ENCODE data around the gene SUV39H1.

Gene SUV39H1

DNA sequence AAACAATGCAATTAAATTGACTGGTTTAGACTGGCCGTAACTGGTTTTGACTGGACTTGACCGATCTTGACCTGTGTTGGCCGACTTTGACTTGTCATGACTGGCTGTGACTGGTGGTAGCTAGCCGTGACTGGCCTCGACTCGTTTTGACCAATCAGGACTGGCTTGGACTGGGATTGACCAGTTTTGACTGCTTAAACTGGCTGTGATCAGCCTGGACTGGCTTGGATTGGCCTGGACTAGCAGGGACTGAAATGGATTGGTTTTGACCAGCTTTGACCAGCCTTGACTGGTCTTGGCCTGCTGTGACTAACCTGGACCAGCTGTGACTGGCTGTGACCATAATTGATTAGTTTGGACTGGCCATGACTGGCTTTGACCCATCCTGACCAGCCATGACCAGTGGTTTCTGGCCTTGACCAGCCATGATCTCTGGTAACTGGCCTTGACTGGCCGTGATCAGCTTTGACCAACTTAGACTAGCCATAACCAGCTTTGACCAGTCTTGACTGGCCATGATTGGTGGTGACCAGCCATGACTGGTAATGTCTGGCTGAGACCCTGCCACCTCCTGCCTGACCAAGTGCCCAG is 13.1 kb downstream of the SUV39H1 start:
- H3K4me1 ChIP-seq (ENCODE audit: control extremely low read depth in 1 of 4, control insufficient read depth in 4 of 4, insufficient read depth in 4 of 4, low read length in 3 of 4): peaks cover 0 to 11% (median 5%) of the 10 kb centered on the region in 4 experiments
- no peak overlapping the region for H3K27ac ChIP-seq (ENCODE audit: insufficient read depth in 1 of 2, low read depth in 1 of 2, low read length in 2 of 2, poor library complexity in 1 of 2, severe bottlenecking in 2 of 2)
- ChIA-PET POLR2A (no interaction called here), CTCF (interaction anchor here (1.4 kb wide), 1 partner anchor 12 kb away, joined by 3 read pairs; no protein-coding TSS in a partner anchor)
- no peak for DNase-seq
- no peaks in the 10 kb centered on the region for H3K27me3 ChIP-seq (replicated peaks in 2 of 5; ENCODE audit: control insufficient read depth in 4 of 5, insufficient read depth in 5 of 5, low read length in 4 of 5)
- 95% methylated on average over 7 of the region's 7 CpGs for WGBS (ENCODE audit: insufficient coverage)
- no peak overlapping the region for H3K4me3 ChIP-seq (ENCODE audit: control insufficient read depth in 1 of 7, extremely low read depth in 1 of 7, insufficient read depth in 4 of 7, low read depth in 2 of 7, low read length in 6 of 7)
- no peaks in the 10 kb centered on the region for H3K9me3 ChIP-seq (ENCODE audit: control extremely low read depth in 1 of 5, control insufficient read depth in 4 of 5, insufficient read depth in 2 of 5, low read depth in 1 of 5, low read length in 4 of 5)
- peaks cover 0 to 36% (median 14%) of the 10 kb centered on the region in 4 experiments for H3K36me3 ChIP-seq (ENCODE audit: control insufficient read depth in 4 of 4, insufficient read depth in 4 of 4, low read length in 3 of 4)

GRCh38 chrX:48711162-48711928 is 14.8 kb downstream of the SUV39H1 start:
- ChIA-PET POLR2A (no interaction called here), CTCF (no interaction called here)
- Histone ChIP-seq H3K4me1 (ENCODE audit: control extremely low read depth in 1 of 4, control insufficient read depth in 4 of 4, insufficient read depth in 4 of 4, low read length in 3 of 4) (peaks cover 0 to 11% (median 5%) of the 10 kb centered on the region in 4 experiments), H3K27me3 (replicated peaks in 2 of 5; ENCODE audit: control insufficient read depth in 4 of 5, insufficient read depth in 5 of 5, low read length in 4 of 5) (no peaks in the 10 kb centered on the region), H3K9me3 (ENCODE audit: control extremely low read depth in 1 of 5, control insufficient read depth in 4 of 5, insufficient read depth in 2 of 5, low read depth in 1 of 5, low read length in 4 of 5) (no peaks in the 10 kb centered on the region), H3K36me3 (ENCODE audit: control insufficient read depth in 4 of 4, insufficient read depth in 4 of 4, low read length in 3 of 4) (peaks cover 0 to 22% (median 10%) of the 10 kb centered on the region in 4 experiments), H3K4me3 (ENCODE audit: control insufficient read depth in 1 of 7, extremely low read depth in 1 of 7, insufficient read depth in 4 of 7, low read depth in 2 of 7, low read length in 6 of 7) (no peak overlapping the region), H3K27ac (ENCODE audit: insufficient read depth in 1 of 2, low read depth in 1 of 2, low read length in 2 of 2, poor library complexity in 1 of 2, severe bottlenecking in 2 of 2) (no peak overlapping the region)
- 78% methylated on average over 9 of the region's 9 CpGs for WGBS (ENCODE audit: insufficient coverage)
- DNase-seq: no peak

GRCh38 chrX:48711929-48712505 is 15.5 kb downstream of the SUV39H1 start:
- H3K9me3 ChIP-seq (ENCODE audit: control extremely low read depth in 1 of 5, control insufficient read depth in 4 of 5, insufficient read depth in 2 of 5, low read depth in 1 of 5, low read length in 4 of 5): no peaks in the 10 kb centered on the region
- CTCF ChIA-PET: no interaction called here
- H3K4me3 ChIP-seq (ENCODE audit: control insufficient read depth in 1 of 7, extremely low read depth in 1 of 7, insufficient read depth in 4 of 7, low read depth in 2 of 7, low read length in 6 of 7): no peak overlapping the region
- H3K4me1 ChIP-seq (ENCODE audit: control extremely low read depth in 1 of 4, control insufficient read depth in 4 of 4, insufficient read depth in 4 of 4, low read length in 3 of 4): peaks cover 0 to 11% (median 5%) of the 10 kb centered on the region in 4 experiments
- WGBS (ENCODE audit: insufficient coverage): 80% methylated on average over 7 of the region's 7 CpGs
- H3K27me3 ChIP-seq (replicated peaks in 2 of 5; ENCODE audit: control insufficient read depth in 4 of 5, insufficient read depth in 5 of 5, low read length in 4 of 5): no peaks in the 10 kb centered on the region
- POLR2A ChIA-PET: no interaction called here
- H3K27ac ChIP-seq (ENCODE audit: insufficient read depth in 1 of 2, low read depth in 1 of 2, low read length in 2 of 2, poor library complexity in 1 of 2, severe bottlenecking in 2 of 2): no peak overlapping the region
- H3K36me3 ChIP-seq (ENCODE audit: control insufficient read depth in 4 of 4, insufficient read depth in 4 of 4, low read length in 3 of 4): peaks cover 0 to 19% (median 10%) of the 10 kb centered on the region in 4 experiments
- no peak for DNase-seq

- Histone ChIP-seq H3K9me3 (ENCODE audit: control extremely low read depth in 1 of 5, control insufficient read depth in 4 of 5, insufficient read depth in 2 of 5, low read depth in 1 of 5, low read length in 4 of 5) (no peaks in the 10 kb centered on the region), H3K4me3 (ENCODE audit: control insufficient read depth in 1 of 7, extremely low read depth in 1 of 7, insufficient read depth in 4 of 7, low read depth in 2 of 7, low read length in 6 of 7) (no peak overlapping the region), H3K27ac (ENCODE audit: insufficient read depth in 1 of 2, low read depth in 1 of 2, low read length in 2 of 2, poor library complexity in 1 of 2, severe bottlenecking in 2 of 2) (no peak overlapping the region), H3K27me3 (replicated peaks in 2 of 5; ENCODE audit: control insufficient read depth in 4 of 5, insufficient read depth in 5 of 5, low read length in 4 of 5) (no peaks in the 10 kb centered on the region), H3K36me3 (ENCODE audit: control insufficient read depth in 4 of 4, insufficient read depth in 4 of 4, low read length in 3 of 4) (peaks cover 0 to 6% (median 2%) of the 10 kb centered on the region in 4 experiments), H3K4me1 (ENCODE audit: control extremely low read depth in 1 of 4, control insufficient read depth in 4 of 4, insufficient read depth in 4 of 4, low read length in 3 of 4) (peaks cover 0 to 11% (median 5%) of the 10 kb centered on the region in 4 experiments)
- POLR2A ChIA-PET: no interaction called here
- WGBS (ENCODE audit: insufficient coverage): 92% methylated on average over 1 of the region's 2 CpGs
- CTCF ChIA-PET: interaction anchor here (1.4 kb wide), 1 partner anchor 58 kb away, joined by 5 read pairs; no protein-coding TSS in a partner anchor
- no peak for DNase-seq
Measured at GRCh38 chrX:48713847-48714246, 17.3 kb downstream of the SUV39H1 start.

GRCh38 chrX:48714573-48714972 is 18.0 kb downstream of the SUV39H1 start:
- ChIA-PET POLR2A (no interaction called here), CTCF (no interaction called here)
- Histone ChIP-seq H3K36me3 (ENCODE audit: control insufficient read depth in 4 of 4, insufficient read depth in 4 of 4, low read length in 3 of 4) (peaks cover 0 to 1% (median under 1%) of the 10 kb centered on the region in 4 experiments), H3K4me1 (ENCODE audit: control extremely low read depth in 1 of 4, control insufficient read depth in 4 of 4, insufficient read depth in 4 of 4, low read length in 3 of 4) (peaks cover 0 to 11% (median 5%) of the 10 kb centered on the region in 4 experiments), H3K4me3 (ENCODE audit: control insufficient read depth in 1 of 7, extremely low read depth in 1 of 7, insufficient read depth in 4 of 7, low read depth in 2 of 7, low read length in 6 of 7) (no peak overlapping the region), H3K27me3 (replicated peaks in 2 of 5; ENCODE audit: control insufficient read depth in 4 of 5, insufficient read depth in 5 of 5, low read length in 4 of 5) (no peaks in the 10 kb centered on the region), H3K27ac (ENCODE audit: insufficient read depth in 1 of 2, low read depth in 1 of 2, low read length in 2 of 2, poor library complexity in 1 of 2, severe bottlenecking in 2 of 2) (no peak overlapping the region), H3K9me3 (ENCODE audit: control extremely low read depth in 1 of 5, control insufficient read depth in 4 of 5, insufficient read depth in 2 of 5, low read depth in 1 of 5, low read length in 4 of 5) (no peaks in the 10 kb centered on the region)
- DNase-seq: no peak
- WGBS (ENCODE audit: insufficient coverage): 75% methylated on average over 4 of the region's 5 CpGs

DNA sequence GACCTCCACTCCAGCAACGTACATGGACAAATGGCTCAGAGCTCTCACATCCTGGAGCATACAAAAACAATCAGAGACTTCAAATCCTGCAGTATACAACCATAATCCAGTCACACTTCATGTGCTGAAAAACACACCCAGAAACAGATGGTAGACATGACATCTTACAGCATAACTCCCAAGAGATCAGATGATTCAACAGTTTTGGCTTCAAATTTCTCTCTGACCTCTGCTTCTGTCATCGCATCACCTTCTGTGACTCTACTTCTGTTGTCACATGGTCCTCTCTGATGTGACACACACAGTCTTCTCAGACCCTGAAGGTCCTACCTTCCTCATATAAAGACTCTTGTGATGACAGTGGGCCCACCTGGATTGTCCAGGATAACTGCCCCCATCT is 18.5 kb downstream of the SUV39H1 start:
- Histone ChIP-seq H3K4me3 (ENCODE audit: control insufficient read depth in 1 of 7, extremely low read depth in 1 of 7, insufficient read depth in 4 of 7, low read depth in 2 of 7, low read length in 6 of 7) (no peak overlapping the region), H3K27me3 (replicated peaks in 2 of 5; ENCODE audit: control insufficient read depth in 4 of 5, insufficient read depth in 5 of 5, low read length in 4 of 5) (no peaks in the 10 kb centered on the region), H3K27ac (ENCODE audit: insufficient read depth in 1 of 2, low read depth in 1 of 2, low read length in 2 of 2, poor library complexity in 1 of 2, severe bottlenecking in 2 of 2) (no peak overlapping the region), H3K36me3 (ENCODE audit: control insufficient read depth in 4 of 4, insufficient read depth in 4 of 4, low read length in 3 of 4) (no peaks in the 10 kb centered on the region), H3K9me3 (ENCODE audit: control extremely low read depth in 1 of 5, control insufficient read depth in 4 of 5, insufficient read depth in 2 of 5, low read depth in 1 of 5, low read length in 4 of 5) (no peaks in the 10 kb centered on the region), H3K4me1 (ENCODE audit: control extremely low read depth in 1 of 4, control insufficient read depth in 4 of 4, insufficient read depth in 4 of 4, low read length in 3 of 4) (peaks cover 0 to 11% (median 5%) of the 10 kb centered on the region in 4 experiments)
- POLR2A ChIA-PET: no interaction called here
- CTCF ChIA-PET: no interaction called here
- 83% methylated on average over 1 of the region's 2 CpGs for WGBS (ENCODE audit: insufficient coverage)
- no peak for DNase-seq
